NCI-H2107 treated with DMSO at 0.1 percent for 48 hours (cell line): Measurements from ENCODE around the gene AGO1.
A peak's percentile ranks its signal among the peaks of the same experiment; 100 is the strongest.
"Not testable (repeated sequence)": the region's sequence is repeated elsewhere in the genome, so short reads cannot be mapped to it uniquely, and the experiment has no call there.

ENCODE experiments used
- DNase-seq: peaks from one replicate; lab custom pipeline; 2025; ENCODE audit not compliant: unreplicated experiment; lab: John Stamatoyannopoulos, UW

AGO1 gene

DNA sequence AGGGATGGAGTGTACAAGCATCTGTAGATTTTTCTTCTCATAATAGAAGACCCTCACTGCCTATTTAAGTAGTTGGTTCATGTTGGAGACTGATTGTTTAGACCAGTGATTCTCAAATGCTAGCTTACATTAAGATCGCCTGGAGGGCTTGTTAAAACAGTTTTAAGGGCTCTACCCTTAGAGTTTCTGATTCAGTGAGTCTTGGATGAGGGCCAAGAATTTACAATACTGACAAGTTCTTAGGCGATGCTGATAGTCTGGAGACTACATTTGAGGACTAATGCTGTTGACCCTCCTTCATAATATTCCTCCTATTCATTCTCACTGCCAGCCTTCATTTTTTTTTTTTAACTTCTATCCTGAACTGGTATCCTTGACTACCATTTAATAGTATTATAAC, 32.7 kb downstream of the AGO1 start:
- no peak for DNase-seq

GRCh38 chr1:35923791-35924221, 40.8 kb downstream of the AGO1 start:
- DNase-seq: no peak

GRCh38 chr1:35924838-35925237, 41.8 kb downstream of the AGO1 start:
- DNase-seq: no peak

GRCh38 chr1:35925741-35926140, 42.7 kb downstream of the AGO1 start:
- no peak for DNase-seq

- DNase-seq: no peak
Measured at GRCh38 chr1:35927472-35927871, 44.5 kb downstream of the AGO1 start.

DNA sequence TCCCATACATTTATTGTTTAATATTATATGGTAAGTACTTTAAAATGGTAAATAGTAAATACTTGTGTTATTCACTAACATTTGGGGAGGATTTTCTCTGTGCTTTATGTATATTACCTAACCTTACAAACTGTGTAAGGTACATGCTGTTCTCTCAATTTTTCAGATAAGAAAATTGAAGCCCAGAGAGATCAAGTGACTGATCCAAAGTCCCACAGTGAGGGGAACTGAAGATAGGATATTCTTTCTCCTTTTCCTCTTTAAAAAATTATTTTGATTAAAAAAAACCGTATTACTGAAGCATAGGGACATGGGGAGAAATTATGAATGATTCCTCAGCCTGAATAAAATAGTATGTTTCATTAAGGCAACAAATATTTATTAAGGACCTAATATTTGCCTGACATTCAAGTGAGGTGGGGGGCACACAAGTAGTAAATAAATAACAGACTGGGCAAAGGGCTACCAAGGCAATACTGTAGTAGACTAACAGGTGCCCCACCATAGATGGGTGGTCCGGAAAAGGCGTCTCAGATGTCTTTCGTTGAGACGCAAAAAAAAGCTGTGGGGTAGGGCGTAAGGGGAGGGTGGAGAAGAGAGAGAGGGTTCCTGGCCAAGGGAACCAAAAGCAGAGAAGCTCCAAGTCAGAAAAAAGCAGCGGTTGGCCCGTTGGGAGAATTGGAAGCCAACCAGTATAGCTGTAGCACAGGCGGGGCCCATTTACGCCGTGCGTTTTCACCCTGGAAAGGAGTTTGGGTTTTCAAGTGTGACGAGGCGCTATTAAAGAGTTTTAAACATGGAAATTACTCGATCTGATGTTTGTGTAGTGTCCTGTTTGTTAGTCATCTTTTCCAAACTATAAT, 47.0 kb downstream of the AGO1 start:
- DNase-seq: peak; percentile 30

GRCh38 chr1:35930593-35931445, 47.8 kb downstream of the AGO1 start, which contains the start of gene AGO3:
Gene AGO3, plus strand, starts transcription at chr1:35931105. Its CDS starts 322 bp downstream, at chr1:35931427.
- DNase-seq: peak; percentile 73

GRCh38 chr1:35931446-35932157, 48.6 kb downstream of the AGO1 start:
- no peak for DNase-seq

DNA sequence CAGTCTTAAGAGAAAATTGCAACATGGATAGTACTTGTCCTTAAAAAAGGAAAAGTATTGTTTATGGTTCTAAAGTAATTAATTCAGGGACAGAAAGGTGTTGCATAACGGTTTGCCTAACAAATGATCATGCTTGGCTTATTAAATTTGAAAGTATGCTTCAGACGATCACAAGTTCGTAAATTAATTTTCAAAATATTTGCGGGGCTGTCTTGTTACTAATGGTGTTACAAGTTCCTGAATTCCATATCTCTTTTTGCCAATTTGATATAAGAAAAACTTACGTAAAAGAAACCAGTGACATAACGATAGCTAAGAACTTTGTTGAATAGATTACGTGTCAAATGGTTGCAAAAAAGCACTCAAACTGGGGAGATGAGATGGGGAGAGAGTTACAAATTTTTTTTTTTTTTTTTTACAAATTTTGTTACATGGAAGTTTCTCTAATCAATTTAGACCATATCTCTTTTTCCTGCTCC, 49.2 kb downstream of the AGO1 start:
- no peak for DNase-seq

DNA sequence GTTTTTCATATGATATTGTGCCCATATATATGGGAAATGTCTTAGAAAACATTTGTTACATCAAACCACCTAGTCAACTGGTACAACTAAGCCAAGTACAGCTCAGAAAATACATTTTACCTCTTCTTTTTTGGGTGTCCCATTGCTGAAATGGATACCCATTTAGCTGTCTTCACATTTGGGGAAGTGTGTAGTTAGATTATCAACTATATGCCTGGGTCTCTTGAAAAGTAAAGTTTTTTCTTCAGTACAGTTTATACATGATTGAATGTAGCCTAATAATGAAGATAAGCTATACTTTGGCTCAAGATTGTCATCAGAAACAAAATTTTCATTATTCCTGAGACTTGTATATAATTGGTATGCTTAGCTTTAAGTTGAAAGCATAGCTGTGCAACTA, 49.9 kb downstream of the AGO1 start:
- no peak for DNase-seq

DNA sequence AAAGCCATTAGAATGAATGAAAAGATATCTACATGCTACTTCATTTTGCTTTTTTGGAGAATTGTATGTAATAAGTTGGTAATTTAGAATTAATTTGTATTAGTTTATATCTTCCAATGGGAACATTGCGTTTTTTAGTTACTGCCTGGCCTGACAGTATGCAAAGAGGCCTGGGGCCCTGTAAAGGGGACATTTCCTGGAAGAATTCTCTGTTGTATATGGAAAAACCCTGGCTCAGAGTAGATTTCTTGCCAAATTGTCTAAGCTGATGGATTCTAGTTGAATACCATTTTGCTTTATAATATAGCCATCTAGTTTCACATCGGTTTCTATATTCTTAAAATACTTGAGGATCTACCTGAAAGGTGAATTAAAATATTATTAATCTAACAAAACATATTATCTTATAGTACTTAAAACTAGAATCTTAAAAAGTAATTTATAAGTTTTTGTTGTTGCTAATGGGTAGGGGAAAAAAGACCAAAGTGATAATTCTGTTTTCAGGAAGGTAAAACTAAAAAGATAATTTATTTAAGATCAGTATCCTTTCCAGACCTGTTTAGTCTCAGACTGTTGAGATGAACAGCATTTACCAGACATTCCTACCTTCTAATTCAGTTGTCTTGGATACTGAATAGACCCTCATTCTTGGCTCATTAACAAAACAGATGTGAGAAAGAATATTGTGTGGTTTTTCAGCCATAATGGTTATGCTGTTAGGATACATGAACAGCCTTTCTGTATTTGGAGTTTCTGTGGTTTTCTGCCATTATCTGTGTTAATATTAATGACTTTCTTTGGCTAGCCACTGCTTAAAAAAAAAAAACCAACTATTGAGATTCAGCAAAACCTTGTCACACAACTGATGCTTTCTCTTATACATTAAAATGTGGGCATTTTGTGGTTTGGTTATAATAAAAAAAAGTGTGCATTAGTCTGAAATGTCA, 52.7 kb downstream of the AGO1 start:
- DNase-seq: no peak

GRCh38 chr1:35936838-35937237, 53.8 kb downstream of the AGO1 start:
- no peak for DNase-seq

DNA sequence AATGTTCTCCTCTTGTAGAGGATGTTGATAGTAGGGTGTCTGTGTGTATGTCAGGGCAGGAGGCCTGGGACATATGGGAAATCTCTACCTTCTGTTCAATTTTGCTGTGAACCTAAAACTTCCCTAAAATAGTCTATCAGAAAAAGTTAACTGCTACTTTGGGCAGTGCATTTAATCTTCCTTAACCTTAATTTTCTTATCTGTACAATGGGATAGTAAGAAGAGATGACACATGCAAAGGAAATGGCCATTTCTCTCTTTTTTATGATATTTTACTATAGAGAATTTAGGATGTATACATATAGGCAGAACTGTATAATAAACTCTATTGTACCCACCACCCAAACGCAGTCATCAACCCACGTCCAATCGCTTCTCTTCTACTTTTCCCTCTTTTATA, 56.5 kb downstream of the AGO1 start:
- DNase-seq: no peak

GRCh38 chr1:35945327-35945726, 62.3 kb downstream of the AGO1 start:
- DNase-seq: no peak

GRCh38 chr1:35947547-35947946, 64.5 kb downstream of the AGO1 start:
- DNase-seq: no peak

DNA sequence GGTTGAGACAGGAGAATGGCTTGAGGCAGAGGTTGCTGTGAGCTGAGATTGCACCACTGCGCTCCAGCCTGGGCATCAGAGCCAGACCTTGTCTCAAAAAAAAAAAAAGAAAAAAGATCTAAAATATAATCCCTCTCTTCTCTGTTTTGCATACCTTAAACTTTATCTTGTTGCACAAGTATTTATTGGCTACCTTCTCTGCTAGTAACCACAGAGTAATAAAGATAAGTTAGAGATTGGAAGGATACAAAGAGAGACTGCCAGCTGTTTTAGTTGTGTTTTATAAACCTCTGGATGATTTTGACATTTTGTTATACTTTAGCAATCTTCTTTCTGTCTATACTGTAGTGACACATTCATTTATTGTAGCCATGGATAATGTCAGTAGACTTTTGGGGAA, 75.5 kb downstream of the AGO1 start:
- DNase-seq: no peak

GRCh38 chr1:35959304-35959703, 76.3 kb downstream of the AGO1 start:
- DNase-seq: no peak

- no peak for DNase-seq
Measured at GRCh38 chr1:35962952-35963351, 79.9 kb downstream of the AGO1 start.

DNA sequence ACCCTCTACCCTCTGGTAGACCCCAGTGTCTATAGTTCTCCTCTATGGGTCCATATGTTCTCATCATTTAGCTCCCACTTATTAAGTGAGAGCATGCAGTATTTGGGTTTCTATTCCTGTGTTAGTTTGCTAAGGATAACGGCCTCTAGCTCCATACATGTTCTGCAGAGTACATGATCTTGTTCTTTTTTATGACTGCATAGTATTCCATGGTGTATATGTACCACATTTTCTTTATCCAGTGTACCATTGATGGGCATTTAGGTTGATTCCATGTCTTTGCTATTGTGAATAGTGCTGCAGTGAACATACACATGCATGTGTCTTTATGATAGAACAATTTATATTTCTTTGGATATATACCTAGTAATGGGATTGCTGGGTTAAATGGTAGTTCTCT, 81.3 kb downstream of the AGO1 start:
- DNase-seq: not testable (repeated sequence)

- no peak for DNase-seq
Measured at GRCh38 chr1:35968396-35968795, 85.4 kb downstream of the AGO1 start.
